Progenitor cell of endocrine pancreas (in vitro differentiated cells): Measurements from ENCODE around the gene GPNMB. TPM values are rescaled to one million over a fixed set of nuclear protein-coding genes. Genes with fewer than 3 reads are reported as not detected.

Source experiments
- DNase-seq: peaks from one replicate; pipeline ENCODE4 v3.0.0; 2021; ENCODE audit warnings: low spot score; ENCODE audit not compliant: unreplicated experiment
- H3K27ac Mint-ChIP-seq: 2 replicates; pipeline ENCODE4 v1.8.0; 2021; ENCODE audit warnings: mild to moderate bottlenecking, moderate library complexity, mixed read lengths
- H3K27me3 Mint-ChIP-seq: 2 replicates; pipeline ENCODE4 v1.8.0; 2021; ENCODE audit warnings: mixed read lengths
- H3K36me3 Mint-ChIP-seq: 2 replicates; pipeline ENCODE4 v1.8.0; 2022; ENCODE audit warnings: mixed read lengths; ENCODE audit not compliant: insufficient read depth
- H3K4me1 Mint-ChIP-seq: 2 replicates; pipeline ENCODE4 v1.8.0; 2021; ENCODE audit warnings: low read depth, mixed read lengths
- H3K4me3 Mint-ChIP-seq: 2 replicates; pipeline ENCODE4 v1.8.0; 2021; ENCODE audit warnings: low read depth, mild to moderate bottlenecking, moderate library complexity, mixed read lengths
- H3K9me3 Mint-ChIP-seq: 2 replicates; pipeline ENCODE4 v1.8.0; 2021; ENCODE audit warnings: low read depth, mixed read lengths
- CTCF ChIP-seq: fragments of 200-600 bp; sonication (generic); IDR thresholded peaks from one replicate; pipeline ENCODE4 v1.5.0; 2021; ENCODE audit warnings: antibody characterized with exemption, mild to moderate bottlenecking; ENCODE audit not compliant: unreplicated experiment
- total RNA-seq: library from RNA; stranded (reverse); gene quantifications from 2 replicates; pipeline ENCODE4 v1.2.1, GENCODE V29; 2021

GPNMB gene
- total RNA-seq, 1 donor from 2014 or later: 0.98 TPM

GRCh38 chr7:23212395-23212794 lies 34.2 kb upstream of the GPNMB start:
- no peak for TF ChIP-seq CTCF
- Mint-ChIP-seq H3K27ac (peak overlapping the region; percentile 85), H3K4me3 (no peak overlapping the region), H3K27me3 (no peaks in the 10 kb centered on the region), H3K36me3 (no peaks in the 10 kb centered on the region), H3K9me3 (no peaks in the 10 kb centered on the region), H3K4me1 (peaks cover 18% of the 10 kb centered on the region)
- no peak for DNase-seq

GRCh38 chr7:23212841-23213240 lies 33.7 kb upstream of the GPNMB start:
- no peak overlapping the region for H3K4me3 Mint-ChIP-seq

GRCh38 chr7:23213755-23214154 lies 32.8 kb upstream of the GPNMB start:
- H3K27ac Mint-ChIP-seq: no peak overlapping the region
- H3K9me3 Mint-ChIP-seq: no peaks in the 10 kb centered on the region
- TF ChIP-seq CTCF: no peak
- no peak overlapping the region for H3K4me3 Mint-ChIP-seq
- no peaks in the 10 kb centered on the region for H3K36me3 Mint-ChIP-seq
- H3K4me1 Mint-ChIP-seq: peaks cover 17% of the 10 kb centered on the region
- H3K27me3 Mint-ChIP-seq: no peaks in the 10 kb centered on the region
- DNase-seq: no peak

More at GRCh38 chr7:23212841-23213240, 33.7 kb upstream of the GPNMB start:
- no peak for DNase-seq
- no peaks in the 10 kb centered on the region for H3K36me3 Mint-ChIP-seq
- no peaks in the 10 kb centered on the region for H3K9me3 Mint-ChIP-seq
- no peak for TF ChIP-seq CTCF
- H3K27me3 Mint-ChIP-seq: no peaks in the 10 kb centered on the region
- no peak overlapping the region for H3K27ac Mint-ChIP-seq
- peaks cover 17% of the 10 kb centered on the region for H3K4me1 Mint-ChIP-seq

- Mint-ChIP-seq H3K9me3 (no peaks in the 10 kb centered on the region), H3K27ac (no peak overlapping the region), H3K4me1 (peaks cover 17% of the 10 kb centered on the region), H3K27me3 (no peaks in the 10 kb centered on the region), H3K36me3 (no peaks in the 10 kb centered on the region), H3K4me3 (no peak overlapping the region)
- TF ChIP-seq CTCF: no peak
- DNase-seq: no peak
Observed at GRCh38 chr7:23214423-23214822, 32.2 kb upstream of the GPNMB start.

GRCh38 chr7:23214938-23215337 lies 31.6 kb upstream of the GPNMB start:
- Mint-ChIP-seq H3K4me3 (no peak overlapping the region), H3K4me1 (peaks cover 17% of the 10 kb centered on the region), H3K27ac (no peak overlapping the region), H3K36me3 (no peaks in the 10 kb centered on the region), H3K9me3 (no peaks in the 10 kb centered on the region), H3K27me3 (no peaks in the 10 kb centered on the region)
- no peak for TF ChIP-seq CTCF
- DNase-seq: no peak
